Measurements from ENCODE around the gene PRKCA.
A peak's percentile ranks its signal among the peaks of the same experiment; 100 is the strongest.
"Not testable (repeated sequence)": the region's sequence is repeated elsewhere in the genome, so short reads cannot be mapped to it uniquely, and the experiment has no call there.

Gene PRKCA

GRCh38 chr17:66349521-66350254, 47.3 kb downstream of the PRKCA start:
- no peak for DNase-seq (ENCODE audit: low read depth in 1 of 2, low spot score in 1 of 2)

GRCh38 chr17:66350576-66350975, 48.2 kb downstream of the PRKCA start:
- not testable (repeated sequence) for DNase-seq (ENCODE audit: low read depth in 1 of 2, low spot score in 1 of 2)

DNA sequence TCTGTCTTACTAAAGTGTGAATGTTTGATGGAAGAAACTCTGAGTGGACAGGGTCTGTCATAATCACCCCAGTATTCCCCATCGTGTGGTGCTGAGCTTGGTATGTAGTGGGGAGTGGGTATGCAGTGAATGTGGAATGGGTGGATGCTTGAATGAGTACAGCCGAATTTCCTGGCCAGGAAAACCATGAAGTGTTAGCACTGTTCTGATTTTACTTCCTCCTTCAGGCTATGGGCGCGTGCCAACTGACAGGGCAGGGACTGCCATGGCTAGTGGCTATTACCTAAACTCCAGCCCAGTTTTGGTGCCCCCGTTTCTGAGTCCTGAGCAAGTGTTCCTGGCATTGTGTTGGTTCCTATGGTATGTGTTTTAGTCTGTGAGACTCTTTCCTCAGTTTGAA, 48.6 kb downstream of the PRKCA start:
- DNase-seq (ENCODE audit: low read depth in 1 of 2, low spot score in 1 of 2): no peak

DNA sequence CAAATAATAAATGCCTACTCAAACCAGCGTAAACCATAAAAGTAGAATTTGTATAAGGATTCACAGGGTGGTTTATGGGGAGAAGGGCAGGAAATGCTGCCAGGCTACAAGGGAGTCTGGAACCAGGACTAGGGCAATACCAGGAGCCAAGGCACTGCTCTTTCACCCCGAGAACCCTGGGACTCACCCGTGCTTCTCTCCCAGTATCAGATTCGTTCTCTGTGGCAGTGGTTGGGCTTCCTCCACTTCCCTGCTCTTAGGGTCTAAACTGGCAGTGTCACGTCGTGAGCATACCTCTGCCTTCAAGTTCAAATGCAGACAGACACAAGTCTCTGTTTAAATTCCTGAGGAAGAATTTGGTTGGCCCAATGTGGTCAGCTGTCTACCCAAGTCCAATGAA, 49.3 kb downstream of the PRKCA start:
- no peak for DNase-seq (ENCODE audit: low read depth in 1 of 2, low spot score in 1 of 2)

- DNase-seq (ENCODE audit: low read depth in 1 of 2, low spot score in 1 of 2): no peak
These were observed 51.6 kb downstream of the PRKCA start for GRCh38 chr17:66353937-66354401.

DNA sequence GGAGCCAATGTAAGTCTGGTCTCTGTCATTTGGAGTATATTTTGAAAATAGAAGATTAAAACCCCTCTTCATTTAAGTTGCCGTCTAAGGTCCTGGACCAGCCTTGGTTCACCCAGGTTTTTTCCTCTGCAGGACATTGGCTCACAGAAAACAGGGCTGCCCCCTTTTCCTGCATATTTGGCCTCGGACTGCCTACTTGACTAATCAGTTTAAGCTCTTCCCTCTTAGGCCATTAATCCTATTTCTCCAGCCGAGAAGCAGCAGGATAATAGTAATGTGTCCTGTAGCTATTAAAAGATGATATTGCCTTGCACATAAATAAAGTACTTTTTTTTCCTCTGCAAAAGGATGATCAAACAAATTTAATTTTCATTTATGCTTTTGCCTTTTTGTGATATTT, 52.1 kb downstream of the PRKCA start:
- DNase-seq (ENCODE audit: low read depth in 1 of 2, low spot score in 1 of 2): no peak

DNA sequence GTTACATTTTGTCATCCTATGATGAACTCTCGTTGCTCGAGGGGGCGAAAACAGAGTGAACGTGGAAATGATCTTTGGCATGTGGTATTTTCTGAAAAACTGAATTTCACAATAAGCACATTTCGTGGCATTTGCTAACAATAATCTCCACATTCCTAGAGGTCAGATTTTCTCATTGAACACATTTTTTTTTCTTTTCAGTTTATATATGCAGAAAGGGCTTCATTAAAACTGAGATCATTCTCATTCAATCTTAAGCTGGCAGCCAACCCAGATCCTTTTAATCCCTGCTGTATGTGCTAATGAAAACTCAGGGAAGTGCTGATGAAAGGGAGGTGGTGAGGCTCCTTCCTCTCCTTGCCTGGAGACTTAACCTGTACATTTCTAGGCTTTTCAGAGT, 52.6 kb downstream of the PRKCA start:
- no peak for DNase-seq (ENCODE audit: low read depth in 1 of 2, low spot score in 1 of 2)

GRCh38 chr17:66355510-66355909, 53.1 kb downstream of the PRKCA start:
- DNase-seq (ENCODE audit: low read depth in 1 of 2, low spot score in 1 of 2): no peak

DNA sequence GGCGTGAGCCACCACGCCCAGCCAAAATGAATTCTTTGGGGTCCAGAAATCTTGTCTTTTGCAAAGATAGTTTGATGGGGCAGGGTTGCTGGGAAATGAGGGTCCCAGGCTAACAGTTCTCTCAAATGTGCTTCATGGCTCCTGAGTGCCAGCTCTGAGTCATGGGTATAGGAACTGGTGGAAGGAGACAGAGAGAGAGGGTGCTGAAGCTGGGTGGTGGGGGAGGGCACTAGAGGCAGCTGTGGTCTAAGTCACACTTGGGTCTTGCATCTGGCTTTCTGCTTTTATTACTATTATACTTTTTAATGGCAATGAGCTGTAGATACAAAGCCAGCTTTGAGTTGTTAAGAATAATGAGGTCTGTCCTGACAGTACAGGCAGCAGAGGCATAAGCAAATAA, 54.6 kb downstream of the PRKCA start:
- DNase-seq (ENCODE audit: low read depth in 1 of 2, low spot score in 1 of 2): no peak

GRCh38 chr17:66359351-66359750, 56.9 kb downstream of the PRKCA start:
- DNase-seq (ENCODE audit: low read depth in 1 of 2, low spot score in 1 of 2): no peak

GRCh38 chr17:66360961-66361565, 58.6 kb downstream of the PRKCA start:
- not testable (repeated sequence) for DNase-seq (ENCODE audit: low read depth in 1 of 2, low spot score in 1 of 2)

- DNase-seq (ENCODE audit: low read depth in 1 of 2, low spot score in 1 of 2): no peak
These were observed 62.1 kb downstream of the PRKCA start for GRCh38 chr17:66364508-66364907.

GRCh38 chr17:66364990-66365490, 62.6 kb downstream of the PRKCA start:
- no peak for DNase-seq (ENCODE audit: low read depth in 1 of 2, low spot score in 1 of 2)

- DNase-seq (ENCODE audit: low read depth in 1 of 2, low spot score in 1 of 2): no peak
These were observed 63.5 kb downstream of the PRKCA start for GRCh38 chr17:66365903-66366302.

- DNase-seq (ENCODE audit: low read depth in 1 of 2, low spot score in 1 of 2): no peak
These were observed 64.7 kb downstream of the PRKCA start for GRCh38 chr17:66367107-66367506.

GRCh38 chr17:66369830-66370229, 67.4 kb downstream of the PRKCA start:
- no peak for DNase-seq (ENCODE audit: low read depth in 1 of 2, low spot score in 1 of 2)

DNA sequence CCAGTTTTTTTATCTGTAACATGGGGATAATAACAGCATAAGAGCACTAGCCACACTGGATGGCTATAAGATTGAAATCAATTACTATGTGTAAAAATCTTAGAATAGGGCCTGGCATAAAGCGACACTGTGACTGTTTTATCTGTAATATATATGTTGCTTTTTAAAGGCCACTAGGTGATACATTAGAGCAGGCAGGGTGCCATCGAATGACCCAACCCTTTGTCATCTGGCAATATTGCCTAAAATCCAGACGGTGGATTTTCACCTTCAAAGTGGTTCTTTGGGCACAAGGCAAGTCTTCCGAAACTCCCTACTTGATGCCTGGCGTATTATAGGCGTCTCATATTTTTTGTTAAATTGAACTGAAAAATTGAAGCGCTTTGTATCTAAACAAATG, 69.1 kb downstream of the PRKCA start:
- no peak for DNase-seq (ENCODE audit: low read depth in 1 of 2, low spot score in 1 of 2)

DNA sequence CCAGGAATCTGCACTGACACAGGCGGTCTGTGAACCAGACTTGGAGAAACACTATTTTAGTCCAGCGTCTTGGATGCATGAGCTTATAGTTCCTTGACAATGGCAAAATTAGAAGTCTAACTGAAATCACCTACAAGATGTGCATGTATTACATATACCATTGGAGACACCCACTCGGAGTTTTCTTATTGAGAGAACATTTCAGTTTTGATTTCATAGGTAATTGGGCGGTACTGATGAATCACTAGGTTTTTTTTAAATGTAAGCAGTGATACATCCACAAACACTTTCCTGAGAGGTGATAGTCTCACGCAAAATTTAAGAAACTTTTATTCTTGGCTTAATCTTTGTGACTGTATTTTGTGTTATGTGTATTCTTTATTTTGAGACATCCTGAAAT, 69.8 kb downstream of the PRKCA start:
- no peak for DNase-seq (ENCODE audit: low read depth in 1 of 2, low spot score in 1 of 2)

DNA sequence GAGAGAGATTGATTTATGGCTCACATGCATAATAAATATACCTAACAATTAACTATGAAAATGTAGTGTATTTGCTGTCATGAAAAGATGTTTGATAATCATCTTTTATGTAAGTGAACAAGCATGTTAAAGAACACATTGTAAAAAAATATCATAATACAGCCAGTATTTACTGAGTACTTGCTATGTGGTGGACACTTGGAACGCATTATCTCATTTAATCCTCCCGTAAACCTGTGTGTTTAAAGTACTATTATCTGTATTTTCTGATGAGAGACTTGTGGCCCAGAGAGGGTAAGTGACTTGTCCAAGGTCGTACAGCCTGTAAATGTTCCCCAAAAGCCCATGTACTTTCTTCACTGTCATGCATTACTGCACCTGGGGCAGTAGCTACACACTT, 70.7 kb downstream of the PRKCA start:
- no peak for DNase-seq (ENCODE audit: low read depth in 1 of 2, low spot score in 1 of 2)

DNA sequence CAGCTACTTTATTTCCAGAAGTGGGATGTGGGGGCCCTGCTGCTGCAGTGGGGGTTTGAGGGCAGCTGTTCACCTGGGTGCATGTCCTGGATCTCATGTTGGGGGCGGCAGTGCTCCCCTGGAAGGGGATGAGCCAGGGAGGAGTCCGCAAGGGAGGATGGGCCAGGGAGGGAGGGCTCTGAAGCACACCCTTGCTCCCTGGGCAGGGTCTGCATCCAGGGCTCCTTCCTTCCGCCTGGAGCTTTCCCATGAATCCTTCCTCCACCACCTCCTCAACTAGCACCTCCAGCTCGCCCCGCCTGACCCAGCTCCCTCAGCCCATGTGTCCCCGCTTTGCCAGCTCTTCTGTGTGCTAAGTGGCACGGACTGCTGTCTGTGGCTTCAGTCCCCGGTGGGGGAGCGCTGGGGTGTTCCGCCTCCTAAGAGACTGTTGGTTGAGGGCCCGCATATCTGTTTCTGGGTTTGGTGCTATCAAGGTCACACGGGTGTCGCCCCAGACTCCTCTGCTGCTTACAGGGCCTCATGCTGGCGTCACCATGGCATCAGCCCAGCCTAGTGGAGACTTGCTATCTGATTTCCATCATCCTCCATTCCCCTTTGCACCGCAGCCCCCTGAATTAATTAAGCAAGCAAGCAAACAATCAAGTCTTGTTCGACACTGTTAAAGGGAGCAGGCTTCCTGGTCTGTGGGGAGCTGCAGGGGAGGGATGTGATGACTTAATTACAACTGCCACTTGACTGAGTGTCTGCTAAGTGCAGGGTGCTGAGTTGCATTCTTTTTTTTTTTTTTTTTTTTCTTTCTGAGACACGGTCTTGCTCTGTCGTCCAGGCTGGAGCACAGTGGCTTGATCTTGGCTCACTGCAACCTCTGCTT, 71.8 kb downstream of the PRKCA start:
- peak in 1 of 2 donors; percentile 12 for DNase-seq (ENCODE audit: low read depth in 1 of 2, low spot score in 1 of 2)

- no peak for DNase-seq (ENCODE audit: low read depth in 1 of 2, low spot score in 1 of 2)
These were observed 72.7 kb downstream of the PRKCA start for GRCh38 chr17:66375121-66375520.

DNA sequence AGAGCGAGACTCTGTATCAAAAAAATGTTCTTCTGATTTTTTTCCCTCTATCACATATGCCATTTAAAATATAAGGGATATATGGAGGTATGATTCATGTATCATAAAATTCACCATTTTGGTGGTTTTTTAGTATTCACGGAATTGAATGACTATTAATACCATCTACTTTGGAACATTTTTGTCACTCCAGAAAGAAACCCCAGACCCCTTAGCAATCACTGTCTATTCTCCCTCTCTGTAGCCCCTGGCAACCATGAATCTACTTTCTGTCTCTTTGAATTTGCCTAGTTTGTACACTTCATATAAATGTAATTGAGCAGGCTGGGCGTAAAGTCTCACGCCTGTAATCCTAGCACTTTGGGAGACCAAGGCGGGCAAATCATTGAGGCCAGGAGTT, 75.9 kb downstream of the PRKCA start:
- DNase-seq (ENCODE audit: low read depth in 1 of 2, low spot score in 1 of 2): no peak

Data from stimulated activated CD4-positive, alpha-beta T cell treated with anti-CD3 and anti-CD28 coated beads, Interleukin-15, amount 100 ng/mL, for 1 hour (primary cell).